Activated CD8-positive, alpha-beta memory T cell treated with anti-CD3 and anti-CD28 coated beads, Interleukin-2, amount 50 U/mL, for 4 hours (primary cell): Measurements from ENCODE around the gene SLC7A11.

ENCODE experiments used
- DNase-seq: peaks from one replicate; pipeline ENCODE4 v3.0.0-alpha.2; 2020

SLC7A11 gene

GRCh38 chr4:138140879-138141278, 101.3 kb downstream of the SLC7A11 start:
- DNase-seq = no peak

- no peak for DNase-seq
These were observed 103.4 kb downstream of the SLC7A11 start for GRCh38 chr4:138138774-138139173.

GRCh38 chr4:138135610-138136009, 106.5 kb downstream of the SLC7A11 start:
- no peak for DNase-seq

GRCh38 chr4:138118270-138118669, 123.9 kb downstream of the SLC7A11 start:
- no peak for DNase-seq

GRCh38 chr4:138115053-138115452, 127.1 kb downstream of the SLC7A11 start:
- no peak for DNase-seq

- DNase-seq = no peak
These were observed 127.7 kb downstream of the SLC7A11 start for GRCh38 chr4:138114434-138114833.
